ENCODE results near the gene PLPPR3.

Gene PLPPR3

GRCh38 chr19:821825-822503, at the start of gene PLPPR3:
TSS of gene PLPPR3 (minus strand) at chr19:821955. CDS start at chr19:821559, 396 bp downstream.
- no peak for DNase-seq (ENCODE audit: low read depth)

GRCh38 chr19:870963-871401, 49.2 kb upstream of the PLPPR3 start:
- no peak for DNase-seq (ENCODE audit: low read depth)

- DNase-seq (ENCODE audit: low read depth) = no peak
Observed at GRCh38 chr19:870314-870713, 48.6 kb upstream of the PLPPR3 start.

- DNase-seq (ENCODE audit: low read depth) = no peak
Observed at GRCh38 chr19:869245-870177, 47.8 kb upstream of the PLPPR3 start.

- no peak for DNase-seq (ENCODE audit: low read depth)
Observed at GRCh38 chr19:868458-869244, 46.9 kb upstream of the PLPPR3 start.

GRCh38 chr19:867855-868457, 46.2 kb upstream of the PLPPR3 start:
- DNase-seq (ENCODE audit: low read depth) = no peak

GRCh38 chr19:867301-867793, 45.6 kb upstream of the PLPPR3 start:
- DNase-seq (ENCODE audit: low read depth) = no peak

- DNase-seq (ENCODE audit: low read depth) = no peak
Observed at GRCh38 chr19:866769-867300, 45.1 kb upstream of the PLPPR3 start.

GRCh38 chr19:863315-863620, 41.5 kb upstream of the PLPPR3 start:
- no peak for DNase-seq (ENCODE audit: low read depth)

- DNase-seq (ENCODE audit: low read depth) = peak; percentile 67
Observed at GRCh38 chr19:862581-863314, 41.0 kb upstream of the PLPPR3 start.

GRCh38 chr19:861756-862580, 40.2 kb upstream of the PLPPR3 start:
- DNase-seq (ENCODE audit: low read depth) = peak; percentile 51

GRCh38 chr19:861141-861755, 39.5 kb upstream of the PLPPR3 start:
- DNase-seq (ENCODE audit: low read depth) = no peak

- DNase-seq (ENCODE audit: low read depth) = no peak
Observed at GRCh38 chr19:858868-859843, 37.4 kb upstream of the PLPPR3 start, which contains the start of gene CFD. TSS of gene CFD (plus strand) at chr19:859664. CDS start at chr19:859690, 26 bp downstream.

- no peak for DNase-seq (ENCODE audit: low read depth)
Observed at GRCh38 chr19:858284-858683, 36.5 kb upstream of the PLPPR3 start.

- DNase-seq (ENCODE audit: low read depth) = no peak
Observed at GRCh38 chr19:855566-856120, 33.9 kb upstream of the PLPPR3 start.

- DNase-seq (ENCODE audit: low read depth) = no peak
Observed at GRCh38 chr19:855142-855541, 33.4 kb upstream of the PLPPR3 start.

GRCh38 chr19:854549-854948, 32.8 kb upstream of the PLPPR3 start:
- DNase-seq (ENCODE audit: low read depth) = no peak

All from activated T-helper 1 cell treated with Interleukin-2 at 50 U/mL for 16 hours (primary cell).